H1 (cell line): ENCODE data around the gene RPP30. TPM values are rescaled to one million over a fixed set of nuclear protein-coding genes. Genes with fewer than 3 reads are reported as not detected.

Experiments used
- GABPA ChIP-seq: IDR thresholded peaks from 2 replicates; pipeline ENCODE4 v1.6.1; 2011; ENCODE audit warnings: mild to moderate bottlenecking, low read length, moderate library complexity, borderline replicate concordance; ENCODE audit not compliant: insufficient read depth
- JUN ChIP-seq: IDR thresholded peaks from 2 replicates; pipeline ENCODE4 v1.6.1; 2011; ENCODE audit warnings: low read depth, mild to moderate bottlenecking, improper control_type of control experiment, low read length
- RBBP5 ChIP-seq: IDR thresholded peaks from 2 replicates; pipeline ENCODE4 v1.7.1; 2012; ENCODE audit warnings: low read depth, mild to moderate bottlenecking, inconsistent platforms, low read length, moderate library complexity, borderline replicate concordance
- SP2 ChIP-seq: IDR thresholded peaks from 2 replicates; pipeline ENCODE4 v1.6.1; 2012; ENCODE audit warnings: mild to moderate bottlenecking, low read length, inconsistent platforms
- TAF7 ChIP-seq: optimal IDR thresholded peaks from 2 replicates; pipeline ENCODE3; 2011; ENCODE audit warnings: low read depth, mild to moderate bottlenecking, inconsistent platforms, low read length, moderate library complexity, borderline replicate concordance
- TEAD4 ChIP-seq: IDR thresholded peaks from 2 replicates; pipeline ENCODE4 v1.6.1; 2012; ENCODE audit warnings: low read depth, low read length, inconsistent platforms, mixed read lengths
- polyA plus RNA-seq, 7 experiments: library from polyadenylated mRNA; depleted of rRNA in 3 of 7; stranded (reverse) in 5 of 7; unstranded in 2 of 7; fragments of >200 nt in 5 of 7; fragments of 200-250 nt in 2 of 7; gene quantifications; 1 replicate in 5 of 7; 2 replicates in 1 of 7; 4 replicates in 1 of 7; pipeline versions ENCODE4 v1.2.1 to v1.2.3, GENCODE V29; 2011 to 2013; ENCODE audit warnings: missing spikeins in 2 of 7, mixed read lengths in 2 of 7
- total RNA-seq: library from RNA; stranded (reverse); fragmentation: NEBNext Ultra II Directional; extraction: Animal tissue kit (Norgen Biotek cat#: 25700); gene quantifications from 2 replicates; pipeline ENCODE4 v1.2.1, GENCODE V29; 2021
- TF ChIP-seq, protein P1 (sequence below): IDR thresholded peaks from 2 replicates; pipeline ENCODE4 v1.6.1; 2011; ENCODE audit warnings: low read depth, mild to moderate bottlenecking, low read length; ENCODE audit not compliant: insufficient read depth
- TF ChIP-seq, protein P2 (sequence below), 3 experiments: IDR thresholded peaks; 1 replicate in 2 of 3; 2 replicates in 1 of 3; pipeline versions ENCODE4 v1.5.1 to v1.6.1; 2011; ENCODE audit warnings: low read length in 3 of 3, mild to moderate bottlenecking in 3 of 3, inconsistent platforms in 2 of 3, low read depth in 1 of 3, moderate library complexity in 1 of 3; ENCODE audit not compliant: insufficient read depth in 1 of 3; ENCODE audit errors: control extremely low read depth in 1 of 3

The RPP30 gene
- total and polyA plus RNA-seq, 2 of the 8 experiments (the other 6 are each of a cell fraction or from before 2014, with no cell fraction given), result 38.9 to 79.7 TPM

DNA sequence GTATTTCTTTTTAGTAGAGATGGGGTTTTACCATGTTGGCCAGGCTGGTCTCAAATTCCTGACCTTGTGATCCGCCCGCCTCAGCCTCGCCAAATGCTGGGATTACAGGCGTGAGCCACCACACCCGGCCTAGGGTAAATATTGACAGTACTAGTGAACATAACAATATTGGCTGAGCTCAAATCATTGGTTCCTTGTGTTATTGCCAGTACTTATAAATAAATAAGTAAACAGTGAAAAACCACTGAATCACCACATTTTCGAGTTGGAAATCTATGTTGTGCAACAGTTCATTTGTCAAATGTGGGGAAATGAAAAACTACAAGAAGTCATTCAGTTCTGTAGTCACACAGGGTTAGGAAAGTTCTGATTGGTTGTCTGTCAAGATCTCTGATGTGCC, 15.8 kb downstream of the RPP30 start (continued):
- TF ChIP-seq TAF7 (no peak), TEAD4 (no peak), GABPA (no peak), SP2 (no peak), JUN (no peak), RBBP5 (no peak)
- TF ChIP-seq, protein P1, sequence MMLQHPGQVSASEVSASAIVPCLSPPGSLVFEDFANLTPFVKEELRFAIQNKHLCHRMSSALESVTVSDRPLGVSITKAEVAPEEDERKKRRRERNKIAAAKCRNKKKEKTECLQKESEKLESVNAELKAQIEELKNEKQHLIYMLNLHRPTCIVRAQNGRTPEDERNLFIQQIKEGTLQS, result no peak
- TF ChIP-seq, protein P2, sequence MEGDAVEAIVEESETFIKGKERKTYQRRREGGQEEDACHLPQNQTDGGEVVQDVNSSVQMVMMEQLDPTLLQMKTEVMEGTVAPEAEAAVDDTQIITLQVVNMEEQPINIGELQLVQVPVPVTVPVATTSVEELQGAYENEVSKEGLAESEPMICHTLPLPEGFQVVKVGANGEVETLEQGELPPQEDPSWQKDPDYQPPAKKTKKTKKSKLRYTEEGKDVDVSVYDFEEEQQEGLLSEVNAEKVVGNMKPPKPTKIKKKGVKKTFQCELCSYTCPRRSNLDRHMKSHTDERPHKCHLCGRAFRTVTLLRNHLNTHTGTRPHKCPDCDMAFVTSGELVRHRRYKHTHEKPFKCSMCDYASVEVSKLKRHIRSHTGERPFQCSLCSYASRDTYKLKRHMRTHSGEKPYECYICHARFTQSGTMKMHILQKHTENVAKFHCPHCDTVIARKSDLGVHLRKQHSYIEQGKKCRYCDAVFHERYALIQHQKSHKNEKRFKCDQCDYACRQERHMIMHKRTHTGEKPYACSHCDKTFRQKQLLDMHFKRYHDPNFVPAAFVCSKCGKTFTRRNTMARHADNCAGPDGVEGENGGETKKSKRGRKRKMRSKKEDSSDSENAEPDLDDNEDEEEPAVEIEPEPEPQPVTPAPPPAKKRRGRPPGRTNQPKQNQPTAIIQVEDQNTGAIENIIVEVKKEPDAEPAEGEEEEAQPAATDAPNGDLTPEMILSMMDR (IDR thresholded peaks at IDR 0.05; ENCODE audit: control extremely low read depth in 1 of 3, insufficient read depth in 1 of 3, low read depth in 1 of 3, low read length in 3 of 3), result no peak
